ENCODE measurements around the gene PRKG1.
"Not testable (repeated sequence)": the region's sequence is repeated elsewhere in the genome, so short reads cannot be mapped to it uniquely, and the experiment has no call there.

PRKG1 gene

GRCh38 chr10:52121688-52122087 is 1047.4 kb downstream of the PRKG1 start:
- no peak for DNase-seq (ENCODE audit: low read depth)

DNA sequence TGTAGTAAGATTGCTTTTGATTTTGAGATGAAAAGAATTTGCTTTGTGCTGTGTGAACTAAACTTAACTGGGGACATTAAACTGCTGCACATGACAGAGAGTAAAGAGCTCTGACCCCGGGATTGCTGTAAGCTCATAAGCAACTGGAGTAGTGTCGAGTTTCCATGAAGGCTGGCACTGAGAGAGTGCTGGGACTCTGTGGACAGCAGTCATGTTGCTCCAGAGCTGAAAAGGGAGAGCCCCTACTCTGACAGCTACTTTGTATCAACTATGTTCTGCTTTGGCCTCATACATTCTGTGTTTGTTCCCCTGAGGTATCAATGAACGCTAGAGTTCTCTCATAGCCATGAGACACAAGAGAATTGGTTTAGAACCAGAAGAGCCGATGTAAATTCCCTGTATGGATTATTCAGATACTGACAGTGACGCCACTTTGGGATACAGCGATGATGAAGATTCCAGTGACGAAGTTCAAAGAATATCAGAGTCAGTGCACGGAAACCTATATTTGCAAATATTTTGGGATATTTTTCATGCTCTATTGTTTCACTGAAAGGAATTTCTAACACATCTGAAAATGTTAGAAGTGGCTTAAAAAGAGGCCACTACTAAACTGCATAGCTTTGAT is 1053.9 kb downstream of the PRKG1 start:
- no peak for DNase-seq (ENCODE audit: low read depth)

DNA sequence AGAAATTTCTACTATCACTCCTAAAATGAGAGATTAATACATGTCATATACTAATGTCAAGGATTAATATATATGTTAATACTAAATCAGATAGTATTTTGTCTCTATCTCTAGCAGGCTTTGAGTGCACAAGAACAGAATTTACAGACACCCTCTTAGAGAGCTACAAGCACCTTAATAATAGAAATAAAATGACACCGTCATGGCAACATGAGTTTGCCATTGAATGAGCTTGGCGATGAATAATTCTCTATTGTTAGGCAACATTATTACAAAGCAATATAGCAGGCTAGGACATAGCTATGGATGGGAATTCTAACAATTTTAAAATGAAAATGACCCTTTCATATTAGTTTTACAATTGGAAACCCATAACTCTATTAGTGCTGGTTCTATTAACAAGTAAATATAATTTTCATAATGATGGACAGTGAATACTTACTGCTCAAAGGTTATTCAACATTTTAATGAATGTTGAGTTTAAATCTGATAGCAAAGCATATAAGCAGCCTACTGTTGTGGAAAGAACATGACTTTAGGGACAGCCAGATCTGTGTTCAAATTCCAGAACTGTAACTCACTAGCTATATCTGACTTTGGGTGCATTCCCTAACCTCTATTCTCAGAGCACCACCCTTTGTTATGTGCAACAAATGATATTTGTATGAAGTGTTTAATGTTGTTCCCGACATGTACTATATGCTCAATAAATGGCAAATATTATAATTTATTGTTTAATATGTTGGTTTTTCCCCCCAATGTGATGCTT is 1055.3 kb downstream of the PRKG1 start:
- DNase-seq (ENCODE audit: low read depth), result no peak

DNA sequence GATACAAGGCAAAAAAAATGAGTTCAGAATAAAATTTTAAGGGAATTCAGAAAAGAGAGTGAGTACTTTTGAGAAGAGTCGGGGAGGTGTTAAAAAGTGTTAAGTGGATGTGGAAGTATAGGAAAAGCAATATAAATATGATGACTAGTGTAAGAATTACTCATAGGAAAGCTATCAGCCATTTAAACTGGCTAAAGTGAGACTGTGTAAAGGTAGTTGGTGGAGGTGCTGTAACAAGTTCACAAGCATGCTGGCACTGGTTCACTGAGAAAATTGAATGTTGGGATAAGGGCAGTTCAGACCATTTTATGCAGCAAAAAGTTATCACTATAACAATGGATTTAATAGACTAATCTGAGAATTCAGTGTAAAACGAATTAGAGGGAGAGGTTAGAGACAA is 1060.8 kb downstream of the PRKG1 start:
- DNase-seq (ENCODE audit: low read depth), result no peak

DNA sequence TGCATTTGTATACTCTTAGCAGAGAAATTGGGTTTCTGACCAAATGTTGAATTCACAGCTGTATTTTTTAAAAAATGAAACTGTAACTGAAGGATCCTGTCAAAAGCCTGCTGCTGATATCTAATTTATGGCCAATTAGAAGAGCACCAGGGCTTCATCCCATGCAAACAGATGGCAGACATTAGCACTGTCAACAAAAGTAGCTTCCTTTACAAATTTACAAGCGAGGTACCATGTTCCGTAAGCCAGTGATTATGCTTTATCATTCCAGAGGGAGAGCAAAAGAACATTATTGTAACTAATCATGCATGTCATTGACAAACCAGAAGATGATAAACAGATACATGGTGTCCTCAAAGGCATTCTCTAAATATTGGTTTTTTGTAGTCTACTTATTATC is 1062.6 kb downstream of the PRKG1 start:
- DNase-seq (ENCODE audit: low read depth), result no peak

- DNase-seq (ENCODE audit: low read depth), result no peak
These were observed 1069.1 kb downstream of the PRKG1 start for GRCh38 chr10:52143338-52143737.

- no peak for DNase-seq (ENCODE audit: low read depth)
These were observed 1071.3 kb downstream of the PRKG1 start for GRCh38 chr10:52145636-52146035.

GRCh38 chr10:52146766-52147165 is 1072.5 kb downstream of the PRKG1 start:
- DNase-seq (ENCODE audit: low read depth), result no peak

GRCh38 chr10:52170776-52171175 is 1096.5 kb downstream of the PRKG1 start:
- no peak for DNase-seq (ENCODE audit: low read depth)

GRCh38 chr10:52172581-52172980 is 1098.3 kb downstream of the PRKG1 start:
- no peak for DNase-seq (ENCODE audit: low read depth)

- no peak for DNase-seq (ENCODE audit: low read depth)
These were observed 1111.0 kb downstream of the PRKG1 start for GRCh38 chr10:52185256-52185655.

GRCh38 chr10:52187521-52188258 is 1113.4 kb downstream of the PRKG1 start:
- DNase-seq (ENCODE audit: low read depth), result no peak

GRCh38 chr10:52191049-52191448 is 1116.8 kb downstream of the PRKG1 start:
- DNase-seq (ENCODE audit: low read depth), result no peak

DNA sequence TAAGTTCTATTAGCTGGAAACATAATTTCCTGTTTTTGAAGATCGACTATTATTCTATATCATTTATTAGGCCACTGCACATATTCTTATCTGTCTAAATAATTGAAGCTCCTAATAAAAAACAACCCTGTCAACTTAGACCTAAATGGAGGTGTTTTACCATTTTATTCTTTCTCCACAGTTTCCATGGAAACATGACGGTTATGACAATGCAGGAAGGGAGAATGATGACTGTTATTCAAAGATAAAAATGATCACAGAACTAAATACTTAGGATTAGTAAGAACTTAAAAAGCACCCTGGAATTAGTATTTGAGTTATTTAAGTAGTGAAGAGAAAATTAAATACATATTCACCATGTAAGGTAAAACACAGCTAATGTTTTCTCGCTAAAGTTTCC is 1119.9 kb downstream of the PRKG1 start:
- DNase-seq (ENCODE audit: low read depth), result no peak

DNA sequence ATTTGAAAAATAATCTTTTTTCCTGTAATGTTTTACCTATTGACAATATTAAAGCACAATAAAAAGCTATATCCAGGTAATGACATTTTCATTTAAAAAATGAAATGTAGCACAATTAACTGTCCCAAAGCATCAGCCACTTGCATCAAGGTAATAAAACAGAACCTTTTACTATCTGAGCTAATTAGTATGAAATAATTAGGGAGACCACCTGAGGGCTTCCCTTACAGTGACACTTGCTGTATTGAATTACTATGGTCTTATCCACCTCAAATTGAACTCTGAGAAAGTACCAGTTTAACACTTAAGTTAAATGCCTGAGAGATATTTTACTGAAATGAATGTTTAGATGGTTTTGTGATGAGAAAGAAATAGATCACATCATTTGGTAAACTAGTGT is 1120.4 kb downstream of the PRKG1 start:
- no peak for DNase-seq (ENCODE audit: low read depth)

DNA sequence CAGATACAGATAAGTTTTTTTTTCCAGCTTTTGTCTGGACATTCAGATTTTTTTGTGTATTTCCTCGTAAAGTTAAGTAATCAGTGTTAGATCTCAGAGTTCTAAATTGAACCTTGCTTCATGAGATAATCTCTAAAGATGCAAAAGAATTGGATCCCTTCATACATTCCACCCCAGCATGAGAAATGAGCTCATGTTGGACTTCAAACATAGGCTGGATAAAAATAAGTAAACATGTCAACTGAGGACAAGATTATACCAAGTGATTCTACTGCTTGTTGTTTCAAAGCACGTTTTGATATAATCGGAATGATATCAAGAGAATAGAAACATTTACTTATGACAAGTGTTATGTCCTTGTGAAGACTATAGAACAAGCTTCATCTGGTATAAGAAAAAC is 1122.8 kb downstream of the PRKG1 start:
- no peak for DNase-seq (ENCODE audit: low read depth)

DNA sequence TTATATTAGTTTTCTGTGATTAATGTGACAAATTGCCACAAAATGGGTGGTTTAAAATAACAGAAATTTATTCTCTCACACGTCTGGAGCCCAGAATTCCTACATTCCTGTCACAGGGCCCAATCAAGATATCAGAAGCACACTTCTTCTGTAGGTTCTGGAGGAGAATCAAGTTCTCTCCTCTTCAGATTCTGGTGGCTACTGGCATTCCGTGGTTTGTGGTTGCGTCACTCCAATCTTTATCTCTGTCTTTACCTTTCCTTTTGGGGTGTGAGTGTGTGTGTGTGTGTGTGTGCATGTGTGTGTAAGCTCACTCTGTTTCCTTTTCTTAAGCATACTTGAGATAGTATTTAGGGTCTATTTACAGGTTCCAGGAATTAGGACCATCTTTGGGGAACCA is 1124.3 kb downstream of the PRKG1 start:
- no peak for DNase-seq (ENCODE audit: low read depth)

DNA sequence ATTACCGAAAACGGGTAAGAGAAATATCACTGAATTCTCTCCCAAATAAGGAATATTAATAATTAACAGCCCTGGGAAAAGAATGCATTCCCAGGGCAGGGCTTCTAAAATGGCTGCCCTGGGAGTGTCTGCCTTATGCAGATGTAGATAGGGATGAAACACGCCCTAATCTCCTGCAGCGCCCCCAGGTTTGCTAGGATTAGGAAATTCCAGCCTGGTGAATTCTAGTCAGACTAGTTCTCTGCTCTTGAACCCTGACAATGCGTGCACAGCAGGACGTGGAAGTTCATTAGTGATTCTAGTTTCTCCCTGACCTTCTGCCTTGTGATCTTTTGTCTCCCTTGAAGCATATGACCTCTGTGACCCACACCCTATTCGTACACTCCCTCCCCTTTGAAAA is 1130.6 kb downstream of the PRKG1 start:
- not testable (repeated sequence) for DNase-seq (ENCODE audit: low read depth)

DNA sequence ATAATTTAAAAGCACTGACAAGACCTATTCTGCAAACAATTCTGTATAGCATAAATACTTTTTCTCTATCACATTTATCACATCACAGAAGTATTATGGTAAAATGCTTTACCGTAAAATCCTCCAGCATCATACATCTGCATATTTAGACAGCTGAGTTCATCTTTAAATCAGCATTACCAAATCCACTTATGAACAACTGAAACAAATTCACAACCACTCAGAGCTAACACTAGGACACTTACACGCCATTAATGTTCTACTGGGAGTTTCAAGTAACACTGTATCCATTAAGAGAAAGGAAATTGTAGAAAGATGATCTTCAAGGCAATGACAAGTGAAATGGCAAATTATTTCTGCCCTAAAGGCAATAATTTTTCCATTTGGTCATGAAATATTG is 1134.1 kb downstream of the PRKG1 start:
- no peak for DNase-seq (ENCODE audit: low read depth)

DNA sequence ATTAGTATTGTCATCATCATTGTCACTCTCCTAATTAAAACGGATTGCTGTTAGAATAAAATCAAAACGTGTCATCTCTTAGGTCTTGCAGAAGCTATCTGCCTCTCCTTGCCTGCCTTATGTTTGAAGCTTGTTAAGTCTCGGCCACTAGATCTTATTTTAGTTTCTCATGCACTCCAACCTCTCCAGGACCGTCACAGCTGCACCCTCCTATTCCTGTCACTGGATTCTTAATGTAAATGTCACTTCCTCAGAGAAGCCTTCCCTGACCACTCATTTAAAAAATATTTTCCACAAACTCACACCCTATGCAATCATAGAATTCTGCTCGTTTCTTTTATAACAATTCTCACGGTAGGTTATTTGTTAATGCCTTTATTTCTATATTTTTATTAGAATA is 1135.9 kb downstream of the PRKG1 start:
- no peak for DNase-seq (ENCODE audit: low read depth)

GRCh38 chr10:52212062-52212461 is 1137.8 kb downstream of the PRKG1 start:
- DNase-seq (ENCODE audit: low read depth), result no peak

DNA sequence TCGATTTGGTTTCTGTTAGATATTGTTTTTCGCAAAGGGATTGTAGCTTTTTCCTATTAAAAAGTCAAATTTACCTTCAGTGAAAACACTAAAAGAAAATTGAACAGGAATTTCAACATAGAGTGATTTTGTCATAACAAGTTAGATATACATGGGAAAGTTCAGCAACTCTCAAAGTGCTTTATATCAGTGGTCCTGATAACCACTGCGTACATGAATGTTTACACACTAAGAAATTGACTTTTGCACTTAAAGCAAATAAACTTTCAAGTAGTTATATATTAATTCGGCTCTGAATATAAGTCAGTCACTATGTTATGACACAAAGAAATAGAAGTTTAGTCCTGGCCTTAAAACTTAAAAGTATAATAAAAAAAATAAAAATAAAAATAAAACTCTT is 1138.5 kb downstream of the PRKG1 start:
- no peak for DNase-seq (ENCODE audit: low read depth)

DNA sequence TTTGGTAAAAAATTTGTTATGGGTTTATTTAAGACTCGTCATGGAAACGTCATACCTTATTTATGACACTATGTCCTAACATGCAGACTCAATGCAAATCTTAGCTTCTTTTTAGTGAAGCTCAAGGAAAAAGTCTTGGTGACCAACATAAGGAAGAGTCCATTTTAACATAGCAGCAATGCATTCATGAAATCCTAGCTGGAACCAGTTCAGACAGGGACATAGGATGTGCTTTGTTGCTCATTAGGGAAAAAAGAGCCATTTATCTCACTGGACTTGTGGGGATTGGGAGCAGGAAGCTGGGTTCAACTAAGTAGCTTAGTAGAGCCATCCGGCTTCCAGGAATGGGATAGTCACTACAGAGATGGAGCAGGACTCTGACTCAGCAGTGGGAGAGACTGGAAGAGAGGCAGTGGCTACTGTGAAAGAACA is 1139.0 kb downstream of the PRKG1 start:
- DNase-seq (ENCODE audit: low read depth), result no peak

Measured in activated T-helper 1 cell treated with Interleukin-2 at 50 U/mL for 16 hours (primary cell).